ENCODE measurements around the gene SETX.
A peak's percentile ranks its signal among the peaks of the same experiment; 100 is the strongest.

The SETX gene

DNA sequence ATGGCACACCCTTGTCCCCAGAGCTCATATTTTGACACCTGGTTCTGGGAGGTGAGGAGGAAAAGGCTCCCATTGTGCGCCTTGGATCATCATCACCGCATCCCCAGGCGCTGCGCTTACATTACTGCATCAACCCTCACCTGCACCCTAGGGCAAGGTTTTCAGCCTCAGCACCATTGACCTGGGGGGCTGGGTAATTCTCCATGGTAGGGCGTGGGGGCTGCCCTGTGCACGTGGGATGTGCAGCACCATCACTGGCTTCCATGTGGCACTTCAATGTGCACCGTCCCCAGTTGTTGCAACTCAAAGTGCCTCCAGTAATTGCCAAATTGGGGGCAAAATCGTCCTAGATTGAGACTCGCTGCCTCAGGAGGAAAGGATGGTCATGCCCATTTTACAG lies 109.3 kb downstream of the SETX start:
- no peak for DNase-seq (ENCODE audit: low read depth, low spot score)
- Histone ChIP-seq H3K9me3 (ENCODE audit: low read depth, low read length) (no peaks in the 10 kb centered on the region), H3K4me3 (peak overlapping the region; percentile 48), H3K9ac (ENCODE audit: insufficient read length) (no peak overlapping the region), H3K36me3 (ENCODE audit: insufficient read depth, low read length) (no peaks in the 10 kb centered on the region), H3K27ac (no peak overlapping the region)
- TF ChIP-seq FOXP2 (optimal IDR thresholded peaks at IDR 0.05; ENCODE audit: control extremely low read depth, extremely low read length, insufficient read depth) (no peak), POLR2AphosphoS5 (IDR thresholded peaks at IDR 0.05; ENCODE audit: borderline replicate concordance, low read depth, low read length) (no peak), EZH2 (IDR thresholded peaks at IDR 0.05) (no peak)

- TF ChIP-seq POLR2AphosphoS5 (IDR thresholded peaks at IDR 0.05; ENCODE audit: borderline replicate concordance, low read depth, low read length) = no peak
- TF ChIP-seq EZH2 (IDR thresholded peaks at IDR 0.05) = no peak
- TF ChIP-seq FOXP2 (optimal IDR thresholded peaks at IDR 0.05; ENCODE audit: control extremely low read depth, extremely low read length, insufficient read depth) = no peak
- H3K36me3 ChIP-seq (ENCODE audit: insufficient read depth, low read length) = no peaks in the 10 kb centered on the region
- no peak for DNase-seq (ENCODE audit: low read depth, low spot score)
- no peak overlapping the region for H3K4me3 ChIP-seq
- no peak overlapping the region for H3K9ac ChIP-seq (ENCODE audit: insufficient read length)
- no peaks in the 10 kb centered on the region for H3K9me3 ChIP-seq (ENCODE audit: low read depth, low read length)
- H3K27ac ChIP-seq = no peak overlapping the region
Observed at GRCh38 chr9:132244582-132245455, 110.0 kb downstream of the SETX start.

DNA sequence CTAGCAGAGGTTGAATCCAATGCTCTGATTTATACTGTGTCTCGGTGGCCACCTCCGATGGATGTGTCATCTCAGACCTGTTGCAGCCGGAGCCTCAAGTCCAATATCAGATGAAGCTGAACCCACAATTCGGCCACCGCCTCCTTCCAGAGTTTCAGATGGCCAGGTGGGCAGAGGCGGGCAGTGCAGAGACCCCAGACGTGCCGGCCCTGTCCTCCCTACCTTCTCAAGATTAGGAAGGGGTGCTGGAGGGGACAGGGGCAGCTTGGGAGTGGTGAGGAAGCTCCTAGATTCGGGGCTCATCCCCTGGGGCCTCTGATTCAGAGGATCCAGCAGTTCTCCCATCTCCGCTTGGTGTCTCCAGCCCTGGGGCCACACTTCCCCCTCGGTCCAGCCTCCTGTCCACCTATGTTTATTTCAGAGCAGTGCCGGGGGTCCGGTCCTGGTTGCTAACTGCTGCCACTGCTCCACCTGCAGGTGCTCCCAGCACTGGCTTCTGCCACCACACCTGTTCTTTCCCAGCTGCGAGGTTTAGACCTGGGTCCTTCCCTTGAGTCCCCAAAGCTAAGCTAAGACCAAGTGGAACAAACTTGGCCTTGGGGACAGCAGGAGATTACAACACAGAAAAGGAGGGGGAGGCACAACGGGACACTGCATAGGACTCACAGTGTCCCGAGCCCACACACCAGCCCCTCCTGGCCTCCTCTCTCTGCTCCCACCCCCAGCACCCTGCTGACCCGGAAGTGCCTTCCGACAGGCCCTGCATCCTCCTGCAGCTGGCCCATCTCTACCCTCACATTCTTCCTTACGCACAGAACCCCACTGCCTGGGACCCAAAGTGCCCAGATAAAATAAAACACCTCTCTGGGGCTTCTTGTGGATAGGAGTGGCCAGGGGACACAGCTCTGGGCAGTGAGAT lies 111.4 kb downstream of the SETX start:
- no peak overlapping the region for H3K4me3 ChIP-seq
- no peaks in the 10 kb centered on the region for H3K36me3 ChIP-seq (ENCODE audit: insufficient read depth, low read length)
- TF ChIP-seq POLR2AphosphoS5 (IDR thresholded peaks at IDR 0.05; ENCODE audit: borderline replicate concordance, low read depth, low read length) = no peak
- H3K27ac ChIP-seq = no peak overlapping the region
- no peak for DNase-seq (ENCODE audit: low read depth, low spot score)
- no peaks in the 10 kb centered on the region for H3K9me3 ChIP-seq (ENCODE audit: low read depth, low read length)
- no peak overlapping the region for H3K9ac ChIP-seq (ENCODE audit: insufficient read length)

DNA sequence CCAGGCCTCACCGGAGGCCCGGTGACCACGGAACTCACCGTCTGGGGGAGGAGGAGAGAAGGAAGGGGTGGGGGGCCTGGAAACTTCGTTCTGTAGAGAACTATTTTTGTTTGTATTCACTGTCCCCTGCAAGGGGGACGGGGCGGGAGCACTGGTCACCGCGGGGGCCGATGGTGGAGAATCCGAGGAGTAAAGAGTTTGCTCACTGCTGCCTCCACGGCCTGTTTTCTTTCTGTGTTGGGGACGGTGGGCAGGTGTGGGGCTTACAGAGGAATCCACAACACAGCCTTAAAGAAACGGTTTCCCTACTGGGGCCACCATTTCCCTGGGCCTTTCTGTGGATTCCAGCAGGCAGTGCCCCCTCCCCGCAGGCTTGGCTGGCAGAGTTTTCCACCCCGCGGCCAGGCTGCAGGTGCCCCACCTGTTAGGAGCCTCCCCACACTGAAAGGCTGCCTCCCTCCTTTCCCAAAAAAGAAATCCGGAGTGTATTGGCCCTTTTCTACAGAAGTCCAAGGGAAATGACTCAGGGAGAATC lies 112.1 kb downstream of the SETX start:
- DNase-seq (ENCODE audit: low read depth, low spot score) = no peak
- Histone ChIP-seq H3K9me3 (ENCODE audit: low read depth, low read length) (no peaks in the 10 kb centered on the region), H3K27ac (no peak overlapping the region), H3K9ac (ENCODE audit: insufficient read length) (peak overlapping the region; percentile 63), H3K4me3 (peak overlapping the region; percentile 88), H3K36me3 (ENCODE audit: insufficient read depth, low read length) (no peaks in the 10 kb centered on the region)
- TF ChIP-seq POLR2AphosphoS5 (IDR thresholded peaks at IDR 0.05; ENCODE audit: borderline replicate concordance, low read depth, low read length) = no peak
- TF ChIP-seq FOXP2 (optimal IDR thresholded peaks at IDR 0.05; ENCODE audit: control extremely low read depth, extremely low read length, insufficient read depth) = no peak
- no peak for TF ChIP-seq EZH2 (IDR thresholded peaks at IDR 0.05)

DNA sequence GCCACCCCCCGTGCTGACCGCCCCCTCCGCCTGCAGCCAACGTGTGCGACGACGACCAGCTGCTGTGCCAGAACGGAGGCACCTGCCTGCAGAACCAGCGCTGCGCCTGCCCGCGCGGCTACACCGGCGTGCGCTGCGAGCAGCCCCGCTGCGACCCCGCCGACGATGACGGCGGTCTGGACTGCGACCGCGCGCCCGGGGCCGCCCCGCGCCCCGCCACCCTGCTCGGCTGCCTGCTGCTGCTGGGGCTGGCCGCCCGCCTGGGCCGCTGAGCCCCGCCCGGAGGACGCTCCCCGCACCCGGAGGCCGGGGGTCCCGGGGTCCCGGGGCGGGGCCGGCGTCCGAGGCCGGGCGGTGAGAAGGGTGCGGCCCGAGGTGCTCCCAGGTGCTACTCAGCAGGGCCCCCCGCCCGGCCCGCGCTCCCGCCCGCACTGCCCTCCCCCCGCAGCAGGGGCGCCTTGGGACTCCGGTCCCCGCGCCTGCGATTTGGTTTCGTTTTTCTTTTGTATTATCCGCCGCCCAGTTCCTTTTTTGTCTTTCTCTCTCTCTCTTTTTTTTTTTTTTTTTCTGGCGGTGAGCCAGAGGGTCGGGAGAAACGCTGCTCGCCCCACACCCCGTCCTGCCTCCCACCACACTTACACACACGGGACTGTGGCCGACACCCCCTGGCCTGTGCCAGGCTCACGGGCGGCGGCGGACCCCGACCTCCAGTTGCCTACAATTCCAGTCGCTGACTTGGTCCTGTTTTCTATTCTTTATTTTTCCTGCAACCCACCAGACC lies 112.8 kb downstream of the SETX start:
- TF ChIP-seq FOXP2 (optimal IDR thresholded peaks at IDR 0.05; ENCODE audit: control extremely low read depth, extremely low read length, insufficient read depth) (no peak), EZH2 (IDR thresholded peaks at IDR 0.05) (no peak), POLR2AphosphoS5 (IDR thresholded peaks at IDR 0.05; ENCODE audit: borderline replicate concordance, low read depth, low read length) (no peak)
- H3K36me3 ChIP-seq (ENCODE audit: insufficient read depth, low read length) = no peaks in the 10 kb centered on the region

GRCh38 chr9:132241483-132241839 lies 113.3 kb downstream of the SETX start:
- no peak overlapping the region for H3K27ac ChIP-seq
- TF ChIP-seq POLR2AphosphoS5 (IDR thresholded peaks at IDR 0.05; ENCODE audit: borderline replicate concordance, low read depth, low read length) = peak; percentile 19; the same call in 1 of the 2 replicates
- TF ChIP-seq EZH2 (IDR thresholded peaks at IDR 0.05) = no peak
- no peak for DNase-seq (ENCODE audit: low read depth, low spot score)
- no peaks in the 10 kb centered on the region for H3K36me3 ChIP-seq (ENCODE audit: insufficient read depth, low read length)
- no peak overlapping the region for H3K9ac ChIP-seq (ENCODE audit: insufficient read length)
- no peaks in the 10 kb centered on the region for H3K9me3 ChIP-seq (ENCODE audit: low read depth, low read length)
- H3K4me3 ChIP-seq = peak overlapping the region; percentile 88

More for the DNA sequence above, 112.8 kb downstream of the SETX start:
- Histone ChIP-seq H3K4me3 (peak overlapping the region; percentile 88), H3K9me3 (ENCODE audit: low read depth, low read length) (no peaks in the 10 kb centered on the region), H3K9ac (ENCODE audit: insufficient read length) (peak overlapping the region; percentile 63), H3K27ac (no peak overlapping the region)
- no peak for DNase-seq (ENCODE audit: low read depth, low spot score)

GRCh38 chr9:132240841-132241482 lies 113.8 kb downstream of the SETX start:
- Histone ChIP-seq H3K36me3 (ENCODE audit: insufficient read depth, low read length) (no peaks in the 10 kb centered on the region), H3K9ac (ENCODE audit: insufficient read length) (no peak overlapping the region), H3K4me3 (peak overlapping the region; percentile 88), H3K9me3 (ENCODE audit: low read depth, low read length) (no peaks in the 10 kb centered on the region), H3K27ac (no peak overlapping the region)
- TF ChIP-seq FOXP2 (optimal IDR thresholded peaks at IDR 0.05; ENCODE audit: control extremely low read depth, extremely low read length, insufficient read depth) (no peak), POLR2AphosphoS5 (IDR thresholded peaks at IDR 0.05; ENCODE audit: borderline replicate concordance, low read depth, low read length) (peak; percentile 33), EZH2 (IDR thresholded peaks at IDR 0.05) (no peak)
- DNase-seq (ENCODE audit: low read depth, low spot score) = peak; percentile 48

All from SK-N-MC (cell line).